Activated naive CD8-positive, alpha-beta T cell treated with anti-CD3 and anti-CD28 coated beads, Interleukin-2, amount 50 U/mL, for 24 hours (primary cell): ENCODE measurements around the gene KDM4B.
A peak's percentile ranks its signal among the peaks of the same experiment; 100 is the strongest.
"Not testable (repeated sequence)": the region's sequence is repeated elsewhere in the genome, so short reads cannot be mapped to it uniquely, and the experiment has no call there.

Source experiments
- ATAC-seq: fragments of 150-1000 bp; cut with Tn5 transposase; one replicate; pipeline ENCODE4 v1.10.0; 2021
- DNase-seq: peaks from one replicate; pipeline ENCODE4 v3.0.0; 2021
- H3K27ac Mint-ChIP-seq: one replicate; pipeline ENCODE4 v1.8.0; 2021; ENCODE audit warnings: mild to moderate bottlenecking, mixed read lengths
- H3K27me3 Mint-ChIP-seq: one replicate; pipeline ENCODE4 v1.8.0; 2021; ENCODE audit warnings: mixed read lengths
- H3K36me3 Mint-ChIP-seq: one replicate; pipeline ENCODE4 v1.8.0; 2021; ENCODE audit warnings: low read depth, mixed read lengths
- H3K4me1 Mint-ChIP-seq: one replicate; pipeline ENCODE4 v1.8.0; 2021; ENCODE audit warnings: mixed read lengths
- H3K4me3 Mint-ChIP-seq: one replicate; pipeline ENCODE4 v1.8.0; 2021; ENCODE audit warnings: mild to moderate bottlenecking, moderate library complexity, mixed read lengths
- H3K9me3 Mint-ChIP-seq: one replicate; pipeline ENCODE4 v1.8.0; 2021; ENCODE audit warnings: mixed read lengths

Gene KDM4B

GRCh38 chr19:5152767-5153532 is 184.0 kb downstream of the KDM4B start:
- no peaks in the 10 kb centered on the region for H3K36me3 Mint-ChIP-seq
- H3K9me3 Mint-ChIP-seq, result no peaks in the 10 kb centered on the region
- ATAC-seq (no peak), DNase-seq (no peak)
- no peak overlapping the region for H3K27ac Mint-ChIP-seq
- no peaks in the 10 kb centered on the region for H3K4me1 Mint-ChIP-seq
- no peak overlapping the region for H3K4me3 Mint-ChIP-seq
- H3K27me3 Mint-ChIP-seq, result no peaks in the 10 kb centered on the region

- no peak for ATAC-seq
- Mint-ChIP-seq H3K4me1 (no peaks in the 10 kb centered on the region), H3K4me3 (no peak overlapping the region)
These were observed 184.8 kb downstream of the KDM4B start for GRCh38 chr19:5153601-5154128.

GRCh38 chr19:5154129-5154798 is 185.4 kb downstream of the KDM4B start:
- DNase-seq (peak; percentile 67), ATAC-seq (peak; percentile 58)
- Mint-ChIP-seq H3K9me3 (peaks cover 3% of the 10 kb centered on the region), H3K27ac (no peak overlapping the region), H3K4me3 (no peak overlapping the region), H3K27me3 (no peaks in the 10 kb centered on the region), H3K4me1 (no peaks in the 10 kb centered on the region), H3K36me3 (no peaks in the 10 kb centered on the region)

More at GRCh38 chr19:5153601-5154128, 184.8 kb downstream of the KDM4B start:
- no peaks in the 10 kb centered on the region for H3K36me3 Mint-ChIP-seq
- H3K27me3 Mint-ChIP-seq, result no peaks in the 10 kb centered on the region
- H3K9me3 Mint-ChIP-seq, result peaks cover 3% of the 10 kb centered on the region
- no peak overlapping the region for H3K27ac Mint-ChIP-seq
- no peak for DNase-seq

GRCh38 chr19:5154799-5155426 is 186.0 kb downstream of the KDM4B start:
- no peaks in the 10 kb centered on the region for H3K27me3 Mint-ChIP-seq
- ATAC-seq (no peak), DNase-seq (no peak)
- no peaks in the 10 kb centered on the region for H3K36me3 Mint-ChIP-seq
- no peak overlapping the region for H3K27ac Mint-ChIP-seq
- H3K9me3 Mint-ChIP-seq, result peaks cover 3% of the 10 kb centered on the region
- H3K4me3 Mint-ChIP-seq, result no peak overlapping the region
- H3K4me1 Mint-ChIP-seq, result no peaks in the 10 kb centered on the region

- Mint-ChIP-seq H3K27ac (no peak overlapping the region), H3K4me3 (no peak overlapping the region), H3K36me3 (no peaks in the 10 kb centered on the region), H3K4me1 (no peaks in the 10 kb centered on the region), H3K27me3 (no peaks in the 10 kb centered on the region), H3K9me3 (peaks cover 3% of the 10 kb centered on the region)
- no peak for DNase-seq
- ATAC-seq, result no peak
These were observed 186.8 kb downstream of the KDM4B start for GRCh38 chr19:5155586-5156210.

- no peak for DNase-seq
- no peak overlapping the region for H3K27ac Mint-ChIP-seq
- peaks cover 3% of the 10 kb centered on the region for H3K9me3 Mint-ChIP-seq
- ATAC-seq, result no peak
- H3K36me3 Mint-ChIP-seq, result no peaks in the 10 kb centered on the region
- no peak overlapping the region for H3K4me3 Mint-ChIP-seq
- no peaks in the 10 kb centered on the region for H3K4me1 Mint-ChIP-seq
- H3K27me3 Mint-ChIP-seq, result no peaks in the 10 kb centered on the region
These were observed 187.5 kb downstream of the KDM4B start for GRCh38 chr19:5156231-5156986.

GRCh38 chr19:5157186-5157585 is 188.3 kb downstream of the KDM4B start:
- H3K27ac Mint-ChIP-seq, result no peak overlapping the region

GRCh38 chr19:5158549-5159134 is 189.7 kb downstream of the KDM4B start:
- H3K4me1 Mint-ChIP-seq, H3K9me3 Mint-ChIP-seq, H3K4me3 Mint-ChIP-seq, ATAC-seq, DNase-seq, H3K36me3 Mint-ChIP-seq, H3K27me3 Mint-ChIP-seq, H3K27ac Mint-ChIP-seq: not testable (repeated sequence)

More at GRCh38 chr19:5157186-5157585, 188.3 kb downstream of the KDM4B start:
- Mint-ChIP-seq H3K9me3 (peaks cover 3% of the 10 kb centered on the region), H3K36me3 (no peaks in the 10 kb centered on the region), H3K4me1 (no peaks in the 10 kb centered on the region), H3K4me3 (no peak overlapping the region), H3K27me3 (no peaks in the 10 kb centered on the region)
- ATAC-seq (no peak), DNase-seq (no peak)

- H3K4me1 Mint-ChIP-seq, H3K27ac Mint-ChIP-seq, H3K36me3 Mint-ChIP-seq, H3K27me3 Mint-ChIP-seq, DNase-seq, H3K4me3 Mint-ChIP-seq, ATAC-seq, H3K9me3 Mint-ChIP-seq: not testable (repeated sequence)
These were observed 191.4 kb downstream of the KDM4B start for GRCh38 chr19:5160158-5160795.

GRCh38 chr19:5164845-5165696 is 196.2 kb downstream of the KDM4B start:
- H3K27me3 Mint-ChIP-seq, H3K4me3 Mint-ChIP-seq, DNase-seq, H3K36me3 Mint-ChIP-seq, H3K9me3 Mint-ChIP-seq, H3K4me1 Mint-ChIP-seq, ATAC-seq, H3K27ac Mint-ChIP-seq: not testable (repeated sequence)

- H3K27me3 Mint-ChIP-seq, result peaks cover 5% of the 10 kb centered on the region
- ATAC-seq, result no peak
- DNase-seq, result no peak
- H3K9me3 Mint-ChIP-seq, result no peaks in the 10 kb centered on the region
- no peaks in the 10 kb centered on the region for H3K36me3 Mint-ChIP-seq
- H3K4me1 Mint-ChIP-seq, result no peaks in the 10 kb centered on the region
- no peak overlapping the region for H3K4me3 Mint-ChIP-seq
- no peak overlapping the region for H3K27ac Mint-ChIP-seq
These were observed 196.7 kb downstream of the KDM4B start for GRCh38 chr19:5165697-5166019.

GRCh38 chr19:5166262-5166661 is 197.3 kb downstream of the KDM4B start:
- Mint-ChIP-seq H3K36me3 (no peaks in the 10 kb centered on the region), H3K27ac (no peak overlapping the region), H3K4me3 (no peak overlapping the region), H3K4me1 (no peaks in the 10 kb centered on the region), H3K27me3 (peaks cover 5% of the 10 kb centered on the region), H3K9me3 (no peaks in the 10 kb centered on the region)
- ATAC-seq, result no peak
- no peak for DNase-seq

- no peaks in the 10 kb centered on the region for H3K9me3 Mint-ChIP-seq
- H3K4me3 Mint-ChIP-seq, result no peak overlapping the region
- H3K27me3 Mint-ChIP-seq, result peaks cover 5% of the 10 kb centered on the region
- peaks cover 8% of the 10 kb centered on the region for H3K4me1 Mint-ChIP-seq
- no peak overlapping the region for H3K27ac Mint-ChIP-seq
- ATAC-seq (no peak), DNase-seq (peak; percentile 77)
- no peaks in the 10 kb centered on the region for H3K36me3 Mint-ChIP-seq
These were observed 201.4 kb downstream of the KDM4B start for GRCh38 chr19:5170329-5170745.
